NCI-H345 treated with DMSO at 0.1 percent for 48 hours (cell line): ENCODE data around the gene NPC2.
"Not testable (repeated sequence)": the region's sequence is repeated elsewhere in the genome, so short reads cannot be mapped to it uniquely, and the experiment has no call there.

Experiments
- DNase-seq: peaks from one replicate; lab custom pipeline; 2025; ENCODE audit not compliant: unreplicated experiment; lab: John Stamatoyannopoulos, UW

The NPC2 gene

GRCh38 chr14:74472601-74473000, 20.5 kb downstream of the NPC2 start:
- DNase-seq: no peak

DNA sequence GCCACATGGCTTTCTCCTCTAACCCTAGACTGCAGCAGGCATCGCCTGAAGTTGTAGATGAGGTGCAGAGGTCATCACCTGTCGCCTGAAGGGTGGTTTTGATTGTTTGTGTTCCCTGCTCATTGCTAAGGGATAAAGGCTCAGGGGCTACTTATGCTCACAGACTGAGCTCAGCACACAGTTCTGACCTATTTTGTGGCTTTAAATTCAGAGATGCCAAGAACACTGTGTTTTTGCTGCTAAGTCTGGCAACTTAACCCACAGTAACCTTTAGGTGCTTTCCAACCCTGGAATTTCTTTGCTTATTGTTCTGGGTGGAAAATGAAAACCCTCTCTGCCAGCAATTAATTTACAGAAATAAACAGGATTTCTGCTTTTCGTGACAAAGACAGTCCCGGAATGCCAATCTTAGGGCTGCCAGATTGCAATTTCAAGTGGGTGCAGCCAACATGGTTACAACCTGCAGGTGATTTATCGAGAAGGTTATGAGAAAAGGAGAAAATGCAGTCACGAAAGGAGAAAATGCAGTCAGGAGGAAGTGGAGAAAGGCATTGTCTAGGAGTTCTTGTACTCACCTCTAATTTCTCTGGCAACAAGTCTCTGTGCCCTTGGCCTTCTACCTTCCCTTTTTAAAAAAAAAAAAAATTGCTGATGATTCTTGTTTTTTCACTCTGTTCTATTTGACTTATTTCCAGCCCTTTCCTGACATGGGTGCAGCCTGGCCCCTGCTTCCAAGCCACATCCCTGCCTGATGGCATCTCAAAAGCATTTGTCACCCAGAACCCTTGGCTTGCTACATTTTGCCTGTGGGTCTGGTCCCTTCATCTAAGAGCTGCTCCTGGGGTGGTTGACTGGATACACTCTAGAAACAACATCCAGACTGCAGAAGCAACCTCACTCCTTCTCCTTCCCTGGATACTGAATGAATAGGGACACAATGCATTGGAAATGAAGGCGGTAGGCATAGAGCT, 23.3 kb downstream of the NPC2 start:
- no peak for DNase-seq

DNA sequence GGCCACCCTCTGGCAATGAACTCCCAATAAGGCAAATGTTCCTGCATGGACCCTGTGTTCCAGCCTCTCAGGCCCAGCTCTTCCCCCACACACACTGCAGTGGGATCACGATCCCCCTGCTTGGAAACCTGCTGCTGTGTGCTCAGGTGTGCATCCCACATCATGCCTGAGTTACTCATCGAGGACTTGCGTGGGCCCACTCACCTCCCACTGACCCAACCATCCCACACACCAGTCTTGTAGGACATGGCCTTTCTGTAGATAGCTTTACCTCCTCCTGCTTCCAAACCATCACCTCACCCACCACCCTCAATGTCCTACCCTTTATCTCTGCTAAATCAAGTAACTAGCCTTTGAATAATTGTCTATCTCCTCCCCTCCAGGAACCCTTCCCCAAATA, 24.6 kb downstream of the NPC2 start:
- no peak for DNase-seq

DNA sequence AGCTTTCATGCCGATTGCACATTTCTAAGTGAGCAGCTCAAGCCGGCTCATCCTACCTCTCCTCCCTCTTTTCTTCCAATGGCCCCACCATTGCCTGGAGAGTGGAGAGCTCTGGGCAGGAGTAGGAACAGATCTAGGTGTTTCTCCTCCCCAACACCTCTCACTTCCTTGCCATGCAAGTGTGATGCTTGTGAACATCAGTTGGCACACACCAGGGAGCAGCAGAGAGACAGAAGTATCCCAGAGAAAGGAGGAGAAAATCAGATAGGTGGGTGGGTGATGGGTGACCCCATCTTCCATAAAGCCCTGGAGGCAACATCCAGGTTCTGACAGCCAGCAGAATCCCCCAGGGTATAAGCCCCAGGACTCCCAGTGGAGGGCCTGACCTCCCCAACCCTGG, 27.8 kb downstream of the NPC2 start:
- DNase-seq: no peak

- no peak for DNase-seq
Observed at GRCh38 chr14:74464785-74465184, 28.3 kb downstream of the NPC2 start.

DNA sequence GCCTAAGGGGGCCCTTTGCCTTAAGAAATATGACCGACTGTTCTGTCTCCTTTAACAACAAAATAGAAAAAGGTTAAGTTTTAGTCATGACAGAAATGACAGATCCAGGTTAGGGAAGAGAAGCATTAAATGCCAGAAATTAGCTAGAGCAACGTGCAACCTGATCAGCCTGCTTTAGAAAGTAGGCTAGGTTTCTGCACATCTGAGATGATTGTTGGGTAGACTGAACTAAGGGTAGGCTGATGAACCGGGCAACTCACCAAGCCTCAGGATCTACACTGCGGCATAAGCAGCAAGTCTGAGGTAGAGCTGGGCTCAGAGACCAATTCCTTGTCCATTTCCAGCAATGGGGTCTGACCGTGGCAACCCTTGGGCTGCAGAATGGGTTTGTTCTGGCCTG, 29.4 kb downstream of the NPC2 start:
- no peak for DNase-seq

DNA sequence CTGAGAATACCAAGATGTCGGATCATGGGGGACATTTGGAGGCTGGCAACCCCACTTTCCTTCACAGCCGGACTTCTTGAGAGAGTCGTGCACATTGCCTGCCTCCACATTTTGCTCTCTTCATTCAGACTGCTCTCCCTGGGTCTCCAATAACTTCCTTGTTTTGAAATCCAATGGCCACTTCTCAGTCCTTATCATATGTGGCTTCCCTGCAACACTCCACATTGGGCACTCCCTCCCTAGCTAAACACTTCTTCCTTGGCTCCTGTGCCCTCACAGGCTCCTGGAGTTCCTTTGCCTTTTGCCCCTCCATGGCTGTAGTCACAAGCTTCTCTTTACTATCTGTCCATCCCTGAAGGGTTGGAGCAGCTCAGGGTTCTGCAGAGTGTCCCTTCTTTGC, 30.1 kb downstream of the NPC2 start:
- no peak for DNase-seq

DNA sequence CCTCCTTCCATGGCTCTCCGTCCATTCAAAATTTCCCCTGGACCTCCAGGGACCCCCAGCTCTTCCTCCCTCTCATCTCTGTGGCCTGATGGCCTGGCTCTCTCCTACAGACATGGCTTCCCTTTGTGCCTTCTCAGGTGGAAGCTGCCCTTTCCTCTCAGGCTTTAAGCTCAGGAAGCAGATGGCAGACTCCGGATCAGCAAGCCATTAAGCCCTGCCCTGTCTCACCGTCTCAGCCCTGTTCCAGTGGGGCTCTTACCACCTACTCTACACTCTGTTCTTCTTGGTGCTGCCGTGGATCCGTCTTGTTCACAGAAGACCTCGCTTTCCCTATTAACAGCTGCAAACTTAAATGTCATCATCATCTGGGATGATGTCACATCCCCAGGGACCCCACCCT, 33.1 kb downstream of the NPC2 start:
- no peak for DNase-seq

DNA sequence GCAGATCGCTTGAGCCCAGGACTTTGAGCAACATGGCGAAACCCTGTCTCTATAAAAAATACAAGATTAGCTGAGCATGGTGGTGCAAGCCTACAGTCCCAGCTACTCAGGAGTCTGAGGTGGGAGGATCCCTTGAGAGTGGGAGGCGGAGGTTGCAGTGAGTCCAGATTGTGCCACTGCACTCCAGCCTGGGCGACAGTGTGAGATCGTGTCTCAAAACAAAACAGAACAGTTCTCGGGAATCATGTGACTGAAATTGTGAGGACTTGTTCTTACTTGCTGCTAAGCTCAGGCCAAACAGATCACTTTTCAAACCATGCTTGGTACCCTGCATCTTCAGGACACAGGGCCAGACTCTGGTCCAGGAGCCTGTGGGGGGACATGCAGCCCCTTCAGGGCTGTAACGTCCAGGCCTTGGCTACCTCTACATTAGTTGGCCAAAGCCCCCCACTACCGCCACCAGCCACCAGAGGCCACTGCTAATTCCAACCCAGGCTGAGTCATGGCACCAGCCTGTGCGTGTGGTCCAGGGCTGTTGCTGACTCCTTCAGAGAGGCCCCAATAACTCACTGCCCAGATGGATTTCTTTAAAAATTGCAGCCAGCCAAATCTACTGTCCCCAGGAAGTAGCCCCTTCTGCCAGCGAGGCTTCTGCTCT, 33.7 kb downstream of the NPC2 start:
- no peak for DNase-seq

GRCh38 chr14:74457565-74457895, 35.6 kb downstream of the NPC2 start:
- no peak for DNase-seq

DNA sequence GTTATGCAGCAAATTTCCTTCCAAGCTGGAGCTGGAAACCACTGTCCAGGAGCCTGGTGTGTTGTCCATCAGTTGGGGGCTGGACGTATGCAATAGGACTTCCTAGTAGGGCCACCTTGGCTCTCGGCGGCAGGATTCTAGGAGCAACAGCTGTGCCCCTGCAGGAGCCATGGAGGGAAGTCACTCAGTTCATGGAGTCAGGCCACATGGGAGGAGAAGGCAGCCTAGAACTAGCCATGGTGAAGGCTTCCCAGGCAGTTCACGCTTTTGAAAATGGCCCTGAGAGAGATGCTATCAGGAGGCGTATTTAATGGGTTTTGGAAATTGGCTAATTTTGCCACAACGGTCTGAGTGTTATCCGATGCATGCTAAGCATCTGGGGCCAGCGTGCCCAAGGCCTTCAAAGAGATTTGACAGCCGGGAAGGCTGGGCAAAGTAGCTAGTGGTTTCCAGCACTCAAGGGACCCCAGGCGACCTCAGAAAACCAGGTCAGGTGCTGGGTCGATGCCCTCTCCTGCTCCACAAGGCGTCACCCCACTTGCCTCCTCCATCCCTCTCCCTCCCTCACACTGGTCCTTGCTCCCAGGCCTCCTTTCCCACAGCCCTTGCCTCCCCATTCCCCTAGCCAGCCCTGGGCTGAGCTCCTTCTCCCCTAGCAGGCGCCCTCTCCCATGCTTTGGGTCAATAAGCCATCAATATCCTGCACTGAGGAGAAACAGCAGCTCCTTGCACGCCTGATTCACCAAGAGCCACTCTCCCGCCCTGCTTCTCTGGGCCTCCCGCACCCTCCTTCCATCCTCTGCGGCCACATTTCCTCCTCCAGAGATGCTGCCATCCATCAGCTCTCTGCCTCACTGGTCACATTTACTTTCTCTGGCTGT, 36.2 kb downstream of the NPC2 start:
- no peak for DNase-seq

GRCh38 chr14:74454397-74454796, 38.7 kb downstream of the NPC2 start:
- DNase-seq: not testable (repeated sequence)

GRCh38 chr14:74444866-74445265, 48.2 kb downstream of the NPC2 start:
- no peak for DNase-seq

- no peak for DNase-seq
Observed at GRCh38 chr14:74442757-74443156, 50.3 kb downstream of the NPC2 start.

- no peak for DNase-seq
Observed at GRCh38 chr14:74441113-74441512, 52.0 kb downstream of the NPC2 start.

GRCh38 chr14:74438351-74438915, 54.7 kb downstream of the NPC2 start:
- DNase-seq: no peak

DNA sequence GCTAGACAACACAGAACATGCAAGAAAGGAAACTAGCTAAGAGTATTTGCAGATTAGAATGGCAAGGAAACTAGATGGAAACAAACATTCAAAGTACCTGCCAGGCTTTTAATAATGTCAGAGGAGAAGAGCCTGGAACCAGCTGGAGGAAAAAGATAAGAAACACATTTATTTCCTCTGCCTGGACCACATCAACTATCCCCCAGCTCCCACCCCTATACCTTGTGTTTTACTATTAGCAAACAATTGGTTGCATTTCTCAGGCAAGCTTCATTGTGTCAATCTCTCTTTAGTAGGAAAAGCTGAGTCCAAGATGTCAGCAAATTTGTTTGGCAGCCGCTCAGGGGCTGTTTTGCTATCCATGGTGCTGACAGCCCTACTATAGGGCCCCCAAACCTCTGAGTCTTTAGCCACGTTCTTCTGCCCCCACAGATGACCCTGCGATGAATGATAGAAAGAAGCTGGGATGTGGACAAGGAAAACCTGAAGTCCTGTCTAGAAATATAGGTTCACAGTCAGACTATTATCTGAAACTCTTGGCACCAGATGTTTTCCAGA, 55.5 kb downstream of the NPC2 start:
- DNase-seq: no peak

DNA sequence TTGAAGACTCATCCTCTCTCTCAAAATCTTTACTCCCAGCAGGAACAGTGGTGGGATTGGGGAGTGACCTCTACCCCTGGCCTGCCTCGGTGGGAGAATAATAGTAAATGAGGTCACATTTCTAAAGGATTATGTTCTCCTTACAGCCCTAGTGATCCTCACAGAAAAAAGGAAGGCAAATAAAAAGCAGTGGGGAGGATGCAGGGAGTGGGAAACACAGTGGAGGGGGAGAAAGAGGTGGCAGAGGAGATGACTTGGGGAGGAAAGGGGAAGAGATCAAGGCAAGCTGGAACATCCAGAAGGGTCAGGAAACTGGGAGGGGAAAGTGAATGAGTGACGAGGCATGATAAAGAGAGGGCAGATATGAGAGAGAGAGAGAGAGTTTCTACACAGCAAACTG, 58.8 kb downstream of the NPC2 start:
- DNase-seq: no peak

DNA sequence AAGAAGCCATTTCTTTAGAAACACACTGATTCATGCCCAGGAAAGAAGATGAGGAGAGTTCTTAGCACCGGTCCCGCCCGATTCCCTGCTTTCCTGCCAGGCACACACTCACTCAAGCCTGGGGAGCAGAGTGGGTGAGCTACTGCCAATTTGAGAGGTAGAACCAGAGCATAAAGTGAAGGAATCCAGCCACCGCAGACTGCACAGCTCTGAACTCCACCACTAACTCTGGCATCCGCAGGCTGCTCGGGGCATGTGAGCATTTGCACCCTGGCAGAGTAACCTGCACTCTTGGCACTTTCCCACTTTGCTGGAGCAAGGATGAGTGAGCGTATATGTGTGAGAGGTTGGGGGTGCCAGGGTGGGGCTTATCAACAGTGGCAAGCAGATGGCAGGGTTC, 63.1 kb downstream of the NPC2 start:
- DNase-seq: no peak
